Measurements from ENCODE around the gene CEP290. TPM values are rescaled to one million over a fixed set of nuclear protein-coding genes. Genes with fewer than 3 reads are reported as not detected.

The CEP290 gene
- total and polyA plus RNA-seq, 2 experiments from 2014 or later, result 17.3 to 25.7 TPM

GRCh38 chr12:88056571-88056970 is 85.3 kb downstream of the CEP290 start:
- no peak overlapping the region for H2AFZ ChIP-seq
- ATAC-seq (no peak), DNase-seq (ENCODE audit: low spot score) (no peak)
- no peak overlapping the region for H3K4me3 ChIP-seq
- H3K36me3 ChIP-seq (ENCODE audit: insufficient read depth), result no peaks in the 10 kb centered on the region
- H3K79me2 ChIP-seq (replicated peaks; ENCODE audit: insufficient read depth), result no peaks in the 10 kb centered on the region
- H3K27ac ChIP-seq (ENCODE audit: low read depth), result no peak overlapping the region
- TF ChIP-seq ZNF331 (CRISPR knock-in tag; IDR thresholded peaks at IDR 0.05; ENCODE audit: low read depth), result no peak
- TF ChIP-seq ETS1 (IDR thresholded peaks at IDR 0.05), result no peak
- TF ChIP-seq JUNB (IDR thresholded peaks at IDR 0.05; ENCODE audit: unreplicated experiment), result no peak
- TF ChIP-seq STAT1 (IDR thresholded peaks at IDR 0.05; ENCODE audit: unreplicated experiment), result no peak
- TF ChIP-seq ZNF114 (CRISPR knock-in tag; IDR thresholded peaks at IDR 0.05), result no peak
- TF ChIP-seq, protein P1, sequence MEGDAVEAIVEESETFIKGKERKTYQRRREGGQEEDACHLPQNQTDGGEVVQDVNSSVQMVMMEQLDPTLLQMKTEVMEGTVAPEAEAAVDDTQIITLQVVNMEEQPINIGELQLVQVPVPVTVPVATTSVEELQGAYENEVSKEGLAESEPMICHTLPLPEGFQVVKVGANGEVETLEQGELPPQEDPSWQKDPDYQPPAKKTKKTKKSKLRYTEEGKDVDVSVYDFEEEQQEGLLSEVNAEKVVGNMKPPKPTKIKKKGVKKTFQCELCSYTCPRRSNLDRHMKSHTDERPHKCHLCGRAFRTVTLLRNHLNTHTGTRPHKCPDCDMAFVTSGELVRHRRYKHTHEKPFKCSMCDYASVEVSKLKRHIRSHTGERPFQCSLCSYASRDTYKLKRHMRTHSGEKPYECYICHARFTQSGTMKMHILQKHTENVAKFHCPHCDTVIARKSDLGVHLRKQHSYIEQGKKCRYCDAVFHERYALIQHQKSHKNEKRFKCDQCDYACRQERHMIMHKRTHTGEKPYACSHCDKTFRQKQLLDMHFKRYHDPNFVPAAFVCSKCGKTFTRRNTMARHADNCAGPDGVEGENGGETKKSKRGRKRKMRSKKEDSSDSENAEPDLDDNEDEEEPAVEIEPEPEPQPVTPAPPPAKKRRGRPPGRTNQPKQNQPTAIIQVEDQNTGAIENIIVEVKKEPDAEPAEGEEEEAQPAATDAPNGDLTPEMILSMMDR (conservative IDR thresholded peaks at IDR 0.05; ENCODE audit: low read depth in 2 of 2), result no peak
- H3K27me3 Mint-ChIP-seq (ENCODE audit: insufficient read depth, low read depth, poor library complexity), result no peaks in the 10 kb centered on the region
- no peaks in the 10 kb centered on the region for H4K20me1 ChIP-seq (replicated peaks; ENCODE audit: insufficient read depth)
- no peak overlapping the region for H3K4me3 Mint-ChIP-seq
- no peaks in the 10 kb centered on the region for H3K27me3 ChIP-seq (ENCODE audit: insufficient read depth)
- H3F3A ChIP-seq (replicated peaks; ENCODE audit: low read depth), result no peaks in the 10 kb centered on the region
- H3K27ac Mint-ChIP-seq, result 0 out of 2 replicates have a peak overlapping the region, but pooled peaks have one; percentile 39
- no peaks in the 10 kb centered on the region for H3K36me3 Mint-ChIP-seq (ENCODE audit: low read depth)
- H3K9me3 Mint-ChIP-seq, result no peaks in the 10 kb centered on the region
- no peaks in the 10 kb centered on the region for H3K9me2 ChIP-seq (ENCODE audit: insufficient read depth)
- no peaks in the 10 kb centered on the region for H3K4me1 ChIP-seq (ENCODE audit: insufficient read depth)
- H3K4me2 ChIP-seq, result no peak overlapping the region
- H3K4me1 Mint-ChIP-seq, result no peaks in the 10 kb centered on the region

- peak; percentile 62 for DNase-seq (ENCODE audit: low spot score)
- H3K36me3 ChIP-seq (ENCODE audit: insufficient read depth), result peaks cover 9% of the 10 kb centered on the region; the same call in 1 of the 2 replicates
- no peak overlapping the region for H2AFZ ChIP-seq
- no peak overlapping the region for H3K4me3 ChIP-seq
- H3K9me2 ChIP-seq (ENCODE audit: insufficient read depth), result no peaks in the 10 kb centered on the region
- no peak overlapping the region for H3K4me2 ChIP-seq
- H3K4me1 ChIP-seq (ENCODE audit: insufficient read depth), result no peaks in the 10 kb centered on the region
- no peak overlapping the region for H3K27ac ChIP-seq (ENCODE audit: low read depth)
- Mint-ChIP-seq H3K9me3 (no peaks in the 10 kb centered on the region), H3K4me1 (no peaks in the 10 kb centered on the region), H3K4me3 (no peak overlapping the region), H3K36me3 (ENCODE audit: low read depth) (peaks cover 7% of the 10 kb centered on the region; the same call in 2 of the 3 replicates), H3K27ac (no peak overlapping the region), H3K27me3 (ENCODE audit: insufficient read depth, low read depth, poor library complexity) (no peaks in the 10 kb centered on the region)
- no peaks in the 10 kb centered on the region for H3K79me2 ChIP-seq (replicated peaks; ENCODE audit: insufficient read depth)
- TF ChIP-seq CREB1 (CRISPR knock-in tag; IDR thresholded peaks at IDR 0.05; ENCODE audit: low read depth) (no peak), EZH2 (IDR thresholded peaks at IDR 0.05; ENCODE audit: low read depth, unreplicated experiment) (no peak), NANOG (IDR thresholded peaks at IDR 0.05; ENCODE audit: borderline replicate concordance) (no peak), EZH2phosphoT487 (IDR thresholded peaks at IDR 0.05; ENCODE audit: unreplicated experiment) (no peak)
- TF ChIP-seq, protein P1 (conservative IDR thresholded peaks at IDR 0.05; ENCODE audit: low read depth in 2 of 2), result peak; percentile 54 to 80
- no peaks in the 10 kb centered on the region; the same call in 1 of the 2 replicates for H4K20me1 ChIP-seq (replicated peaks; ENCODE audit: insufficient read depth)
- H3K27me3 ChIP-seq (ENCODE audit: insufficient read depth), result no peaks in the 10 kb centered on the region
- ATAC-seq, result peak; percentile 84
- no peaks in the 10 kb centered on the region for H3F3A ChIP-seq (replicated peaks; ENCODE audit: low read depth)
These were observed 89.2 kb downstream of the CEP290 start for GRCh38 chr12:88052686-88053085.

Data from GM23338 (cell line).